Lower leg skin (tissue), 4 donors: ENCODE data around the gene KLHL15. TPM values are rescaled to one million over a fixed set of nuclear protein-coding genes. Genes with fewer than 3 reads are reported as not detected.

ENCODE experiments used
- DNase-seq, 2 donors: peaks; one replicate each; pipeline ENCODE4 v3.0.0-alpha.2; 2019; ENCODE audit warnings: low spot score in 2 of 2
- H3K4me3 ChIP-seq: fragments of 200-600 bp; sonication (generic); 2 replicates; pipeline ENCODE4 v1.5.1; 2017; ENCODE audit warnings: mild to moderate bottlenecking, low read depth; ENCODE audit not compliant: poor library complexity, severe bottlenecking
- CTCF ChIP-seq, 3 donors: fragments of 450-650 bp; IDR thresholded peaks; one replicate each; pipeline ENCODE4 v1.5.1; 2016; ENCODE audit warnings: antibody characterized with exemption in 3 of 3, mild to moderate bottlenecking in 3 of 3, moderate library complexity in 2 of 3
- POLR2A ChIP-seq, 2 donors: fragments of 450-650 bp; IDR thresholded peaks; one replicate each; pipeline ENCODE4 v1.6.1; 2016 to 2017; ENCODE audit warnings: antibody characterized with exemption in 2 of 2, mild to moderate bottlenecking in 1 of 2, moderate library complexity in 1 of 2
- WGBS, 2 donors: methylation state at CpG; one replicate each; pipeline ENCODE4 v1.1.5; 2018; 5-methylcytosine and 5-hydroxymethylcytosine counted together
- intact Hi-C: fragments of 100-400 bp; cut with DNase I; formaldehyde crosslinking; loops from one replicate; pipeline ENCODE4 v1.15.0; 2023; ENCODE audit warnings: low total_unique reads
- total RNA-seq, 4 donors: library from RNA; depleted of rRNA; stranded (reverse); fragments of >200 nt; gene quantifications; one replicate each; pipeline ENCODE4 v1.1.0, GENCODE V29; 2016

The KLHL15 gene
- total RNA-seq, 4 donors from 2014 or later, result 4.7 to 5.5 (median 5.3) TPM

- no peak for DNase-seq
- no peak for TF ChIP-seq POLR2A (IDR thresholded peaks at IDR 0.05)
- no peak for TF ChIP-seq CTCF (IDR thresholded peaks at IDR 0.05)
- H3K4me3 ChIP-seq, result no peak overlapping the region
- intact Hi-C loops, result no loop called here
- WGBS, 2 donors, result 55 to 62% methylated on average over 5 of the region's 5 CpGs
Observed at GRCh38 chrX:23964191-23964590, 62.8 kb downstream of the KLHL15 start.

- 86 to 89% methylated on average over 3 of the region's 3 CpGs for WGBS, 2 donors
- intact Hi-C loops, result no loop called here
- TF ChIP-seq CTCF (IDR thresholded peaks at IDR 0.05) (no peak), POLR2A (IDR thresholded peaks at IDR 0.05) (no peak)
- no peak for DNase-seq
- H3K4me3 ChIP-seq, result no peak overlapping the region
Observed at GRCh38 chrX:23959781-23960180, 67.2 kb downstream of the KLHL15 start.

- H3K4me3 ChIP-seq, result no peak overlapping the region
- intact Hi-C loops, result no loop called here
- TF ChIP-seq CTCF (IDR thresholded peaks at IDR 0.05), result no peak
- TF ChIP-seq POLR2A (IDR thresholded peaks at IDR 0.05), result no peak
- DNase-seq, result no peak
- 68 to 77% methylated on average over 4 of the region's 4 CpGs for WGBS, 2 donors
Observed at GRCh38 chrX:23954396-23954795, 72.6 kb downstream of the KLHL15 start.

- DNase-seq, result peak in 1 of 2 donors; percentile 23
- 92% methylated on average over 11 of the region's 11 CpGs for WGBS, 2 donors
- no peak for TF ChIP-seq POLR2A (IDR thresholded peaks at IDR 0.05)
- H3K4me3 ChIP-seq, result no peak overlapping the region
- intact Hi-C loops, result no loop called here
Observed at GRCh38 chrX:23953908-23954269, 73.1 kb downstream of the KLHL15 start.

- DNase-seq, result peak in 1 of 2 donors; percentile 75
- H3K4me3 ChIP-seq, result no peak overlapping the region
- intact Hi-C loops, result no loop called here
- 44 to 48% methylated on average over 9 of the region's 9 CpGs for WGBS, 2 donors
- TF ChIP-seq CTCF (IDR thresholded peaks at IDR 0.05), result no peak
- no peak for TF ChIP-seq POLR2A (IDR thresholded peaks at IDR 0.05)
Observed at GRCh38 chrX:23952984-23953907, 73.7 kb downstream of the KLHL15 start.

GRCh38 chrX:23952391-23952790, 74.6 kb downstream of the KLHL15 start:
- 57% methylated on average over 3 of the region's 3 CpGs for WGBS, 2 donors
- intact Hi-C loops, result no loop called here
- TF ChIP-seq POLR2A (IDR thresholded peaks at IDR 0.05), result no peak
- no peak for TF ChIP-seq CTCF (IDR thresholded peaks at IDR 0.05)
- H3K4me3 ChIP-seq, result no peak overlapping the region
- DNase-seq, result no peak
